Forelimb muscle (tissue), 1 donor: ENCODE measurements around the gene FAM184A. TPM values are rescaled to one million over a fixed set of nuclear protein-coding genes. Genes with fewer than 3 reads are reported as not detected.

Experiments
- DNase-seq: peaks from one replicate; pipeline ENCODE4 v3.0.0-alpha.2; 2013; ENCODE audit warnings: low read depth
- polyA plus RNA-seq: library from polyadenylated mRNA; unstranded; fragments of 120-200 nt; gene quantifications from one replicate; pipeline ENCODE4 v1.2.1, GENCODE V29; 2013; ENCODE audit not compliant: insufficient read length

The FAM184A gene
- polyA plus RNA-seq, 1 donor: 13.0 TPM

DNA sequence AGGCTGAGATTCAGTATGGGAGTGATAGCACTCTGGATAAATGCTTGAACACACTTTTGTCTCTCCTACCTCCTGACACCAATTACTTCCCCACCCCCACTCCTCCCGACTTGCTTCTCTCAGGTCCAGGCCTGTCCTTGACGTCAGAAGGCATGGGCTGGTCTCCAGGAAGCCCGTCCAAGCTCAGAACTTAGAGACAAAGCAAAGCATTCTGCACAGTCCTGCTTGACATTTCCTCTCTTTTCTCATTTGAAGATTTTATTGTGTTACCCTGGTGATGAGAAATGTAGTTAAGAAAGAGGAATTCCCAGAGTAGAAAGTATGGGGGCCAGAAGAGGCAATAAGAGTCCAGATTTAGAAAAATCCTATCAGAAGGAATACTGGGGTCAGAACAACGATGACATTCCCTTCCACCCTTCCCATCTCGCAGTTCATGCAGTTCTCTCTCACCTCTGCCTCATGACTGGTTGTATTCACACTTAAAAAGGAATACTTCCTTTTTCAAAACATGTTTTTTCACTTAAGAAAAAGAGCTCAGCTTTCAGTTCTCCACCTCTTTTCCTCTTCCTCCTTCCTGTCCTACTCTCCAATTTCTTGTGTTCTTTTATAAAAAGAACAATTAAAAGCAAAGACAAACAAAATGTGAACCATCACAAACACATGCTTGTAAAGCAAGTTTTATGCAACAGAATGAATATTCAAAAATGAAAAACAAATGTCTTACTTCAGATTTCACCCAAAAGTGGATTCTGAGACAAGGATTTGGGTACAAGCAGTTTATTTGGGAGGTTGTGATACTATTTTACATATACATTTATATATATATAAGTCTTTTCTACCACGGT, 18.5 kb upstream of the FAM184A start:
- peak; percentile 88 for DNase-seq

DNA sequence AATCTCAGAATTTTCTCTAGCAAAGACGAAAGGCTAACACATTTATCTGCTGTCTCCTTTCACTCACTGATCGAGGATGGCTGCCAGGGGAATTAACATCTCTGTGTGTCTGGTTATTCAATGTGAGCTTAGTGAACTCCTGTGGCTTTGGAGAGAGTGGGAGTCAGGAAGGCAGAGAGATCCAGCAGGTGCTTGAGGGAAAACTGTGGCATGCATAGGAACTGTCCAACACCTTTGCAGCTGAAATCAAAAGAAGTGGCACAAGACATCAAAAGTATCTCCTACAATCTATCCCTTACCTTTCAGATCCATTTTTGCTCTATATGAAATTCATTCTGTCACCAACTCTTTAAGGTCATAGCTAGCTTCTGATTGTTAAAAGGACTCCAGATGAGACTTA, 11.8 kb upstream of the FAM184A start:
- DNase-seq: no peak

DNA sequence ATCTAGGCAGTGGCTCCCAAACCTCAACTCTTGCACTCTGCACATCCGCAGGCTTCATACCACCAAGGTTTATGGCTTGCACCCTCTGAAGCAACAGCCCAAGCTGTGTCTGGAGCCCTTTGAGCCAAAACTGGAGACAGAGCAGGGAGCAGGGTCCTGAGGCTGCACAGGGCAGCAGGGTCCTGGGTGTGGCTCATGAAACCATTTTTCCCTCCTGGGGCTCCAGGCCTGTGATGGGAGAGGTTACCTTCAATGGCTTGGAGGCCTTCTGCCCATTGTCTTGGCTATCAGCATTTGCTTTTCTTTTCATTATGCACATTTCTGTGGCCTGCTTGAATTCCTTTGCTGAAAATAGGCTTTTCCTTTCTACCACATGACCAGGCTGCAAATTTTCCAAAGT, 6.3 kb upstream of the FAM184A start:
- no peak for DNase-seq

DNA sequence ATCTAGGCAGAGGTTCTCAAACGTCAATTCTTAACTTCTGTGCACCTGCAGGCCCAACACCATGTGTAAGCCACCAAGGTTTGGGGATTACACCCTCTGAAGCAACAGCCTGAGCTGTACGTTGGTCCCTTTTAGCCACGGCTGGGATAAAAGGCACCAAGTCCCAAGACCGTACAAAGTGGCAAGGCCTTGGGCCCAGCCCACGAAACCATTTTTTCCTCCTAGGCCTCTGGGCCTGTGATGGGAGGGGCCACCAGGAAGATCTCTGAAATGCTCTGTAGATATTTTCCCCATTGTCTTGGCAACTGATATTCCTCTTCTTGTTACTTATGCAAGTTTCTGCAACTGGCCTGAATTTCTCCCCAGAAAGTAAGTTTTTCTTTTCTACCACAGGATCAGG, 4.5 kb upstream of the FAM184A start:
- DNase-seq: no peak

DNA sequence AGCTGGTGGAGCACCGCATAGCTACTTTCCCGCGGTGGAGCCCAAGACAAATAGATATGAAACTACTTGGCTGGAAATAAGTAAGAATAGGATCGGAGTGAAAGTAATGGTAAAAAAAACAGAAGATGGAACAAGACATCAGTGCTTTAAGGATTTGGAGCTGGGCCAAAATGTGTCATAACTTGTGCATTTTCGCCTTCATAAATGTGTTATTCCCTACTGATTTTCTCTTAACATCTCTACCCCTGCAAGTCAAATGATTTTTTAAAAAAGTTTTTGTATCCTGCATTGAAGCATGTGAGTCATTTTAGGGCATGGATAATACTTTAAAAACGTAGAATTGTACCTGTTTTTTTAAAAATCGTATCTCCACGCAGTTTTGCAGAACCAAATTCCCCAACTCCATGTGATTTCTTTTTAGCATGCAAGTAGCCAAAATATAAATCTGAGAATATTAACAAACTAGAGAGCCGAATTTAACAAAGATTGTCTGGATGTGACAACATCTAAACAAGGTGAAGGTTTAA, 882 bp upstream of the FAM184A start:
- DNase-seq: no peak

DNA sequence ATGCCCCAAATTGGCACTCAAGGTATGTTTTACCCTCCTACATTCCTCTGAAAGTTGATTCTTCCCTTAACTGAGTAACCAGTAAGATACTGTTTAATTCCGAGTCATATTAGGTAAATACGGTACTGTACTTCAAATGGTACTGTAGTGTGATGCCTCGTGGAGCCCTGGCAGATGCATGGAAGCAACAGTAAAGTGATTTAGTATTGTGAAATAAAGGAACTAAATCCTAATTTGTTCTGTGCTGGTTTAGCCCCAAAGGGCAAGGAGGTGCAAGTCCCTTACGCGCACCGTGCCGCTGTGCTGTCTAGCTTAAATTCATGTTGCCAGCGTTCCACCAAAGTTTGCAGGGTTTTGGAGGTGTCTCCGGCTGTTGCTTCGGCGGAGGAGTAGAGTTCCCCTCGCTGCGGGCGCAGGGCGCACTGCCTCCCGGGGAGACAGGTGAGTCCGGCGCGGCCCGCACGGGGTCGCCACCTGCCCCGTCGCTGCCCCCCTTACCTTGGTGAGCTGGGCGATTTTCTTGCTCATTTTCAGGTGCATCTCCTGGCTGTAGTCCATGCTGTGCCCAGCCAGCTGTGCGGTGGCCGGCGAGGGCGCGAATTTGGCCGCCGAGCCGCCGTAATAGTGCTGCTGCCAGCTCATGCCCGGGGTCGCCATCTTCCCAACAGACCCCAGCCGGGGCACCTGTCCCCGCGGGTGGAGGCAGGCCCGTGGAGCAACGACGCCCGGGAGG, 655 bp downstream of the FAM184A start:
- DNase-seq: no peak

DNA sequence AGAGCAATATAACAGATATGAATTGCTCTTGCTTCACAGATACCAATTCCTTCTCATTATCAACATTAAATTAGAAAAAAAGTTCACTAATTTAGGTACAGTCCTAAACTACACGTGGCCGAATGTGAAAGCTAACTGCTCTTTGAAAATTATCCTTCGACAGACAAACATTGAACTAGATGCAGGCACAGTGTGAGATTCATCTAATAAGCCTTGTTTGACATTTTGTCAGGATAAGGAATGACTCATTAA, 1.1 kb downstream of the FAM184A start:
- no peak for DNase-seq

DNA sequence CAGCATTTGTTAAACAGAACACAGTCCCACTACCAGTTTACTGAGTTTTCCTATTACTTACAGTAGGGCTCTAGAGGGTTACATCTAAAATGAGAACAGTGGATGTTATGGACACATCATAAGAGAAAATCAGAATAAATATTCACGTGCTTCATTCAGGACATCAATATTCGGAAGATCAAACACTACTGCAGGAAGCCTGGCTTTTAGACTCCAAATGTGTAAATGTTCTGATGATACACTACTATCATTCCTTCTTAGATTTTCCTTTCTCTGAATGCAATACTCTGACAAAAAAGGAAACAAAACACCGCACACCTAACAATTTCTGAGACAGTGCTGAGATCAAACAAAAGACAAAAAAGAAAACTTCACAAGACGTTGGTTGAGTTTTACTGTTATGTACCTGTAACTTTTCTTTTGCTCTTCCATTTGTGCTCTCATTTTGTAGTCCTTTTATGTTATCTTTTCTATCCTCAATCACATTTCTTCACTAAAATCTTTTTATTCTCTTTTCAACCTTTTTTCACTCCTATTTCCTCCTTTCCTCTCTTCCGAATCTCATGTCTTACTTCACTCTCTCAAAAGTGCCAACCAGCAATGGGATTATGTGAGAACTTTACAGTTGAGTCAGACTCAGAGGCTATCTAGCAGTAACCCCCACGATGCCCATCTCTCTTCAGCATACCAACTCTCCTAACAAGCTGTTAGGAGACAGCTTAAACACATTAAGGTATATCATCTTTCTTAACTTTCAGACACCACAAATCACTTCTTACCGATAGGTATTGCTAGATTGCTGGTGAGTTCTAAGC, 1.7 kb downstream of the FAM184A start:
- DNase-seq: no peak

DNA sequence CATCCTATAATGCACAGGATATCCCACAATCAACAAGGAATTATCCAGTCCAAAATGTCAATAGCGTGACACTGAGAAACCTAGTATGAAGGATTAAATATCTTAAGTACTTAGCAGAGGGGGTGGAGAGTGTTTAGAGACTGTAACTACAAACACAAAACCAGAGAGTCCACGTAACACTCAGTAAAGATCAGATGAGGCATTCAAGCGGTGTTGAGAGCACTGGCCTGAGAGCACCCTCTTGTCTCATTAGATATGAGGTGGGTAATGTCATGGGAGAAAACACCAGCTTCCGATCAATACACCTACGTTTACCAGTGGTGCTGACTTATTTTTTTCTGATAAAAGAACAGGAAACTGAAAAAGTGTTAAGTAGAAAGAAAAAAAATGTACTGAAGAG, 2.3 kb downstream of the FAM184A start:
- no peak for DNase-seq

DNA sequence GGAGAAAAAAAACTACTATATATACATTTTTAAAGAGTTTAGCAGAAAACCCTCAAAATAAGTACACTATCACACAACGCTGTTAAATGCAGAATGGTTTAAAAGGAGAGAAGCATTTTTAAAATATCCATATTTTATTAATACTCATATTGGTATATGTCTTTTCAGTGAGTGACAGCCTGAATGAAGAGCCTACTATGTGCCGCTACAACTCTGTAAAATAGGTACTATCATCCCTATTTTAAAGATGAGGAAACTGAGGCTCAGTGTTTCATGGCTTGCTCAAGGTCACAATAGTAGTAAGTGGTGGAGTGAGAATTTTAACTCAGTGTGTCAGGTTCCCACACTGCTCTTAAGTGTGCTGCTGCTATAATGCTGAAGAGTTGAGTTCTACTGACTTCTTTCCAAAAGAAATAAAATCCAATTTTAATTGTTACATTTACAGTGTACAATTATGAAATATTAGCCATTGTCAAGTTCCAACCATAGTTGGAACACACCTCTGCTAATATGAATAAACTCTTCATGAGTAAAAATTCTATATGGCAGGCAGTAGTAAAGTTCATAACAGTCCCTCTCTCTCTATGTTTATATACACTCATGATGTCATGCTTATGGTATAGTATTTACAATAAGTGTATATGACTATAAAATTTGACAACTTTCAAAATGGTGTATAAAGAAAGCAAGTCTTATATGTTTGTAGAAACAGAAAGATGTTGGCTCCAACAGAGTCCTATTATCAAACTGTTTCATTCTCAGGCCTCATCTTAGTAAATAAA, 3.1 kb downstream of the FAM184A start:
- DNase-seq: no peak

DNA sequence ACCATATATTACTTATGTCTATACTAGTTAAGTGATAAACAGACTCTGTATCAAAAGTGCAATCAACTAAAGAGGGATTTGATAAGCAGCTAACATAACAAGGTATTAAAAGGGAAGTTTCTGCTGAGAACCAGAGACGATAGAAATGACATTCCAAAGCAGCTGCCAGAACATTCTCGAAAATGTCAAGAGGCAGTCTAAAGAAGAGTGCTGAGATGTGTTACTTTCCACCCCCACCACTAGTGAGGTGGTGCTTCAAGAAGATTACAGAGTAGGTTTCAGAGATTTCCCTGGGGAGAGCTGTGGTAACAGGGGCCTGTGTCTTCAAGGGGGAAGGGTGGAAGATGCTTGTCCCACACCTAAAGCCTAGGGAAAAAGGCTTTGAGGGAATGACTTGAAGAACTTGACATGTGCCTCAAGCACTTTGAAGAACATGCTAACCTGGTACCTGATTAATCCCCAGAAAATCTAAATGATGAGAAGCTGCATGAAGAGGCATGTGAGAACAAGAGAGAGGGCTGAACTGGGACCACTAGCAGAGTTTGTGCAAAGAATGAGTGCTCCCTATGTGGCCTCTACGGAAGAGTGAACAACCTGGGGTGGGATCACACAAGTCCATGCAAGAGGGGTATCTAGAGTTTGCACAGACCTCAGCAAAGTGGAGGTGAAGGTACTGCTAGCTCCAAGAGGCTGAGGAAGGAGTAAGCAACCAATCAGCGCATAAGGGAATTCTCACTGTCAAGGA, 5.0 kb downstream of the FAM184A start:
- DNase-seq: no peak

DNA sequence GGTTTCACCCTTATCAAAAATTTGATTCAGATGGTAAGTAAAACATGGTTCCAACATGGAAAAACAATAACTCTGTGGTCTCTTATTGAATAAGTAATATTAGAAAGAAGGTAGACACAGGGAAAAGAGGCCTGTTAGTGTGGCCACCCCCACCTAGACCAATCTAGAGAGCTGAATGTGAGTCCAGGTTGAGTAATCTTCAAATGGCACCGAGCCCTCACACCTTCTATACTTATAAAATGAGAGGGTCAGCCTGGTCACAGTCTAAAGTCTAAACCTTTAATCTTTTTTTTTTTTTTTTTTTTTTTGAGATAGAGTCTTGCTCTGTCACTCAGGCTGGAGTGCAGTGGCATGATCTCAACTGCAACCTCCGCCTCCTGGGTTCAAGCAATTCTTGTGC, 6.9 kb downstream of the FAM184A start:
- no peak for DNase-seq

DNA sequence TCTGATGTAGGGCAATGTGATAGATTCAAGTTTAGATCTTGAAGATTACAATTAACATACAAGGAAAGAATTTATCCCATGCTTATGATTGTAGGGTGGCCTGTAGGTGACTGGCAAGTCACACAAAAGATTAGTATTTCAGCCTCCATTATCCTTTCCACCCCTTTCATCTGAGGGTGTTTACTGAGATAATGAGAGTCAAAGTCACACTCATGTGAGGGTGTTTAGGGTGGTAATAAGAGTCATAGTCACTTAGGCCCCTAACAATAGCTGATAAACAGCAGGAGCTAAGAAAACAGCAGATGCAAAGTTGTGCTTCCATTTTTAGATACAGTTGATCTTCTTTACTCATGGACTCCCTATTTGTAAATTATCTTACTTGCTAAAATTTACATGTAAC, 11.4 kb downstream of the FAM184A start:
- no peak for DNase-seq

DNA sequence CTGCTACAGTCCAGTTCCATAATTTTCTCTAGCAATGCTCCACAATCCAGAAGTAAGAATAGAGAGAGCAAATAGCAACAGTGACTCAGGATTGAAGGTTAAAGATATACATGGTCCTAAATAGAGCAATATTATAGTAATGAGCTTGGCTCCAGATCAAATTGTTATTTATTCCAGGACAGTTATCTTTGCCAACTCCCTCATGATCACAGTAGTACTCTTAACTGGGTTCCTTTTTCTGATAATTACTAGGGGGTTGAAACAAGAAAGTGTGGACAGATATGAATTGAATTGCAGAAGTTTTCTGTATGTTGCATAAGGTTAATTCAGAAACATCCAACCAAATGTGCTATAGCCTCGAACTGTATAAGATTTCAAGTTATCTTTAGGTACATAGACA, 11.9 kb downstream of the FAM184A start:
- no peak for DNase-seq

DNA sequence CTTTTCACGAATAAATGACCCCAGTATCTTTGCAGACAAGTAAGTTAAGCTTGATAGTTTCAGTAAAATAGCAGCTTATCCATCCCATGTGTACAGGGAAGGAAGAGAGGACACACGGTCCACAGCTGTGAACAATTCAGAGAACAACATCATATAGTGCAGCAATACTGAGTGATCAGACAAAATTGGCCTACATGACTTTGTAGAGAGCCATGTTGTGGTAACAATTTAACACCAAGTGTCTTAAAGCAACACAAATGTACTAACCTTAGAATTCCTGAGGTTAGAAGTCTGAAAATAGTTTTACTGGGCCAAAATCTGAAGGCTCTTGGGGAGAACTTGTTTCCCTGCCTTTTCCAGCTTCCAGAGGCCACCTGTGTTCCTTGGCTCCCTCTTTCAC, 12.5 kb downstream of the FAM184A start:
- DNase-seq: no peak

DNA sequence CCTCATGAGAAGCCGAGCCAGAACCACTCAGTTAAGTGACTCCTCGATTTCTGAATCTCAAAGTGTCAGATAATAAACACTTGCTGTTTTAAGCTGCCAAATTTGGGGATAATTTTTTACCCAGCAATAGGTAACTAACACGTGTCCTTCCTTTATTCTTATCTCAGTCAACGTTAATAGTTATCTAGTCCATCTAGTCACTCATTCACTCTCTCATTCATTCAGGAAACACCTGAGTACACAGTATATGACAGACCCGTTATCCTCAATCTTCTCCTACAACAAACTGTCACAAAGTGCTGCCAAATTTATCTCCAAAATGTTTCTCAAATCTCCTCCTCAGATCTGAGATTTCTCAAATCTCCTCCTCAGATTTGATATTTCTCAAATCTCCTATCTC, 13.1 kb downstream of the FAM184A start:
- DNase-seq: no peak

DNA sequence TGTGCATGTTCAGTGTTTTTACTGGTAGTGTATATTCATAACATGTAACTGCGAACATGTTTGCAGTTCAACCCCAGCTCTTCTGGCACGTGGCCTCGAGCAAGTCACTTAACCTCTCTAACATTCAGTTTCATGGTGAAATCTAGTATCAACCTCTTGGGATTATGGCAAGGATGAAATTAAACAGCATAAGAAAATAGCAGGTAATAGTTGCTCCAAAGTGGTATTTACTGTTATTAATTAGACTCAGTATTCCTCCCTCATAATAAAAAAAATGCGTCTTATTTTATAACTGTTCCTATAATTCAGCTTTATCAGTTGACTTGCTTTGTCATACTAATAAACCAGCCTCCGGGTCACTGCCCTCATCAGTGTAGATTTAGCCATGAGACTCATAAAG, 15.0 kb downstream of the FAM184A start:
- DNase-seq: no peak

DNA sequence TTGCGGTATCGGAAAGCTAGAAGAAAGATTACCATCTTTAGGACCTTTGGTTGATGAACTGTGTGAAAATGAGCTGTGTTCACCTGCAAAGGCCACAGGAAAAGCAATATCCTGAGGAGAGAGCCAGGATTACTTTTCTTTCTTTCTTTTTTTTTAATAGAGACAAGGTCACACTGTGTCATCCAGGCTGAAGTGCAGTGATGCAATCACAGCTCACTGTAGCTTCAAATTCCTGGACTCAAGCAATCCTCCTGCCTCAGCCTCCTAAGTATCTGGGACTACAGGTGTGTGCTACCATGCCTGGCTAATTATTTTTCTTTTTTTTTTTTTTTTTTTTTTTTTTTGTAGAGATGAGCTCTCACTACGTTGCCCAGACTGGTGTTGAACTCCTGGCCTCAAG, 17.2 kb downstream of the FAM184A start:
- no peak for DNase-seq

DNA sequence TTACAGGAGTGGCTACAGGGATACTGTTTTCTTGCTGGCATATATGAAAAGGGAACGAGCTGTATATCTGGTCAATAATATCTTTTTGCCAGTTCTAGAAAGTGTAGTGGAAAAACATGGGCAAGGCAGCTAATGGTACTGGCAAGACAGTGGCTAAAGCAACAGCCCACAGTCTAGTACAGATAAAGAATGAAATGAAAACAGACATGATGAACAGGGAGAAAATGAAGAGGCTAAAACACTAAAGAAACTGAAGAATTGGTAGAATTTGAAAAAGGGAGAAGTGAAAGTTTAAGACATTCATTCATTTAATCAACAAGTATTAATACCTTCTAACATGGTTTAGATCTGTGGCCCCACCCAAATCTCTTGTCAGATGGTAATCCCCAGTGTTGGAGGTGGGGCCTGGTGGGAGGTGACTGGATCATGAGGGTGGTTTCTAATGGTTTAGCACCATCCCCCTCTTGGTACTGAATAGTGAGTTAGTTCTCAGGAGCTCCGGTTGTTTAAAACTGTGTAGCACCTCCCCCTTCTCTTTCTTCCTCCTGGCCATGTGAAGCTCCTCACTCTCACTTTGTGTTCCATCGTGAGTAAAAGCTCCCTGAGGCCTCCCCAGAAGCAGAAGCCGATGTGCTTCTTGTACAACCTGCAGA, 18.1 kb downstream of the FAM184A start:
- no peak for DNase-seq

DNA sequence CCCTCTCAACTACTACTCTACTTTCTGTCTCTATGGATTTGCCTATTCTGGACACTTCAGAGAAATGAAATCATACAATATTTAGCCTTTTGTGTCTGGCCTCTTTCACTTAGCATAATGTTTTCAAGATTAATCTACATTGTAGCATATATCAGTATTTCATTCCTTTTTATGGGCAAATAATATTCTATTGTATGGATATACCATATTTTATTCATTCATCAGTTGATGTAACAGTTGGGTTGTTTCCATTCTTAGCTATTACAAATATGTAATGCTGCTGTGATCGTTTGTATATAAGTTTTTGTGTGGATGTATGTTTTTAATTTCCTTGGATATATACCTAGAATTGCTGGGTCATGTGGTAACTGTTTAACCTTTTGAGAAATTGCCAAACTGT, 23.4 kb downstream of the FAM184A start:
- DNase-seq: no peak

DNA sequence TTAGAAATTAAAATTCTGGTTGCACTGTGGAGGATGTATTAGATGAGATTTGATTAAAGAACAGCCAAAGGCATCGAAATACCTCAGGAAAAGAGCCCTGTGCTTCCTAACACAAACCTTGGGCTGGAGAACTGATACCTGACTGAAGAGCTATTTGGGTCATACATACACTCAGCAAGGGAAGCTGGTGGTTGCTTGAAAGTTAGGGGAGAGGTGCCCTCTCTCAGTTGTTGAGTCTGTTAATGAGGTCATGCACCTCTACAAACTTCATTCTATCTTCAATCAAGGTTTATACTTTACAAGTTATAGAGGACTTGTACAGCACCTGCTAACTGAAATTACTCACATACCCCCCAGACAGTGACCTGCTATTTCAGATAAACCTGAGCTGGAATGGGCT, 25.5 kb downstream of the FAM184A start:
- no peak for DNase-seq
